C4-2B (cell line): ENCODE results near the gene SEMA3A.

Source experiments
- H3K27ac ChIP-seq: fragments of 450-650 bp; 2 replicates; pipeline ENCODE4 v1.5.1; 2017
- ZFX ChIP-seq: fragments of 450-650 bp; IDR thresholded peaks from 2 replicates; pipeline ENCODE4 v1.6.1; 2017
- TF ChIP-seq, protein P1 (sequence below): fragments of 450-650 bp; conservative IDR thresholded peaks from 2 replicates; pipeline ENCODE4 v1.5.1; 2017; ENCODE audit warnings: mild to moderate bottlenecking

Gene SEMA3A

DNA sequence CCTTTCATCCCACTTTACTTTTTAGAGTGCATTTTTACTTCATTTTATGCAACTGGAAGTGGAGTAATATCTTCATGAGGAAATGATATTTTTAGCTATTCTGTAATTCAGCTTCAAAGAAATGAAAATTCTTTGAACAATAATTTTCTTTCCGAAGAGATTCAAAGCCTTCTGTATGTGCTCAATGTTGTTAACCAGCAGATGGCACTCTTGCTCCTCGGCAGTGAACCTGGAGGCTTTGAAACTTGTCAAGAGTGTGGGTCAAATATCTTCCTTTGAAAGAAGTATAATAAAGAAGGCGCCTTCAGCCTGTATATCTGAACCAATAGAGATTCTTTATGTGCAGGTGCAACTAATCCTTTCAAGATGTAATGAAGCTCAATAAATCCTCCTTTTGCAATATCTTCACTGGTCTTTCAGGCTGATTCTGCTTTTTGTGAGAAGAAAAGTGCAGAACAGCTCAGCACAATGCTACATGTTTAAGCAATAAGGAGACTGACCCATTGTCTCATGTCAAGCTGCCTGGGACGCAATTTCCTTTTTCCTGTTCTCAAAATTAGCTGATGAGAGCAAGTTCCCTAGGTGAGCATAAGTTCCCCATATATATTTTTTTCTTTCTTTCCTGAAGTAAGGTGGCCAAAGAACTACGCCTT is 258.4 kb downstream of the SEMA3A start:
- no peak for TF ChIP-seq ZFX
- TF ChIP-seq, protein P1, sequence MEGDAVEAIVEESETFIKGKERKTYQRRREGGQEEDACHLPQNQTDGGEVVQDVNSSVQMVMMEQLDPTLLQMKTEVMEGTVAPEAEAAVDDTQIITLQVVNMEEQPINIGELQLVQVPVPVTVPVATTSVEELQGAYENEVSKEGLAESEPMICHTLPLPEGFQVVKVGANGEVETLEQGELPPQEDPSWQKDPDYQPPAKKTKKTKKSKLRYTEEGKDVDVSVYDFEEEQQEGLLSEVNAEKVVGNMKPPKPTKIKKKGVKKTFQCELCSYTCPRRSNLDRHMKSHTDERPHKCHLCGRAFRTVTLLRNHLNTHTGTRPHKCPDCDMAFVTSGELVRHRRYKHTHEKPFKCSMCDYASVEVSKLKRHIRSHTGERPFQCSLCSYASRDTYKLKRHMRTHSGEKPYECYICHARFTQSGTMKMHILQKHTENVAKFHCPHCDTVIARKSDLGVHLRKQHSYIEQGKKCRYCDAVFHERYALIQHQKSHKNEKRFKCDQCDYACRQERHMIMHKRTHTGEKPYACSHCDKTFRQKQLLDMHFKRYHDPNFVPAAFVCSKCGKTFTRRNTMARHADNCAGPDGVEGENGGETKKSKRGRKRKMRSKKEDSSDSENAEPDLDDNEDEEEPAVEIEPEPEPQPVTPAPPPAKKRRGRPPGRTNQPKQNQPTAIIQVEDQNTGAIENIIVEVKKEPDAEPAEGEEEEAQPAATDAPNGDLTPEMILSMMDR = peak; percentile 97

DNA sequence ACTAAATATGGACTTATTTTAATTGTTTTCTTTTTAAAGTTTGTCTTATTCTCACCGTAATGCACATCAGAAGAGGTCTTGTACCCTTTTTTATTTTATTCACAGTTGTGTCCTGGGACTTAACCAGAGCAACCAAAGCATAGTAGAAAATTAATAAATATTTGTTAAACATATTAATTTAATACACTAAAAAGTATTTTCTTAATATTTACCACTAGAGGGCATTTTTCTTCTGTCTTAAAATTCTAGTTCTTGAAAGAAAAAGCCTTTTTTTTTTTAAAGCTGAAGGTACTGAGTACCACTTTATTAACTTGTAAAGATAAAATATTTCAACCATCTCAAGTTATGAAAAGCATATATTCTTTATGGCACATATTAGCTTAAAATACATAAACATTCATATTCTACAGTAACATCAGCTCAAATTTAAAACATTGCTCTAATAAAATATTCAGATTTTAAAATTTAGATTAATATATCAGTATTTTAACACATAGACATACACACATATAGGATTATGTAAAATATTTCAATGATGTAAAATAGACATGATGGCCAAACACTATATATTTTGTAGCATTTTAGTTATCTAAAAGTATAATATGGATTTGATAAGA is 260.4 kb downstream of the SEMA3A start:
- TF ChIP-seq ZFX = no peak
- TF ChIP-seq, protein P1 = peak; percentile 72
- no peak overlapping the region for H3K27ac ChIP-seq

More for the DNA sequence above, 258.4 kb downstream of the SEMA3A start:
- no peak overlapping the region for H3K27ac ChIP-seq

DNA sequence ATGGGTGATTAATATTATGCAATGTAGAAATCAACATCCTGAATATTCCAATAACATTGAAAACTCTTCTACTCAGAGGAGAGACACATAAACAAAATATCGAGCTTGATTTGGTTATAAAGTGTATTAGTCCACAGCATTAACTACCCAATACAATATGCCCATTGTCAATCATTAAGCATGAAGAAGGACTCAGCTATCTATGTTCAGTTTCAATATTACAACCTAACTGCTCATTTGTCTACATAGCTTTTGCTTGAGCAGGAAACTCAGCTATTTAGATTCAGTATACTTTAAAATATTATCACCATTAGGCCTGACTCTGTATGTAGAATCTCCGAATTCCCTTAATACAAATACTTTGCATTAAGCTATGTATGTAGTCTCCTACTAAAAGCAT is 262.6 kb downstream of the SEMA3A start:
- TF ChIP-seq, protein P1 = no peak
- no peak for TF ChIP-seq ZFX
- H3K27ac ChIP-seq = no peak overlapping the region

DNA sequence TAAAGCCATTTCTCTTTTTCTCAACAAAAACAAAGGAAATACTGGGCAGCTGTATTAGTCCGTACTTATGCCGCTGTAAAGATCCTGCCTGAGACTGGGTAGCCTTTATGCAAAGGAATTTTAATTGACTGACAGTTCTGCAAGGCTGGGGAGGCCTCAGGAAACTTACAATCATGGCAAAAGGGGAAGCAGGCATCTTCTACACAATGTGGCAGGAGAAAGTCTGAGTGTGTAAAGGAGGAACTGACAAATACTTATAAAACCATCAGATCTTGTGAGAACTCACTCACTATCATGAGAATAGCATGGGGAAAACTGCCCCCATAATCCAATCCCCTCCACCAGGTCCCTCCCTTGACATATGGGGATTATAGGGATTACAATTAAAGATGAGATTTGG is 264.3 kb downstream of the SEMA3A start:
- H3K27ac ChIP-seq = no peak overlapping the region
- TF ChIP-seq, protein P1 = no peak

DNA sequence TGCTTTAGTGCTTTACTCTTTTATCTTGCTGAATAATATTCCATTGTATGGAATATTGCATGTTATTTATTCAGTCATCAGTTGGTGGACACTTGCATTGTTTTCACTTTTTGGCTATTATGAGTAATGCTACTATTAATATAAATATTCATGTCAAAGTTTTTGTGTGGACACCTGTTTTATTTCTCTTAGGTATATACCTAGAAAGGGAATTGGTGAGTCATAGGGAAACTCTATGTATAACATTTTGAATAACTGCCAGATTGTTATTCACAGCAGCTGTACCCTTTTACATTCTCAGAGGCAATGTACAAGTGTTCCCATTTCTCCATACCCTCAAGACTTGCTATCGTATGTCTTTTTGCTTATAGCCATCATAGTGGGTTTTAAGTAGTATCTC is 268.7 kb downstream of the SEMA3A start:
- no peak for TF ChIP-seq ZFX
- TF ChIP-seq, protein P1 = no peak
- no peak overlapping the region for H3K27ac ChIP-seq

DNA sequence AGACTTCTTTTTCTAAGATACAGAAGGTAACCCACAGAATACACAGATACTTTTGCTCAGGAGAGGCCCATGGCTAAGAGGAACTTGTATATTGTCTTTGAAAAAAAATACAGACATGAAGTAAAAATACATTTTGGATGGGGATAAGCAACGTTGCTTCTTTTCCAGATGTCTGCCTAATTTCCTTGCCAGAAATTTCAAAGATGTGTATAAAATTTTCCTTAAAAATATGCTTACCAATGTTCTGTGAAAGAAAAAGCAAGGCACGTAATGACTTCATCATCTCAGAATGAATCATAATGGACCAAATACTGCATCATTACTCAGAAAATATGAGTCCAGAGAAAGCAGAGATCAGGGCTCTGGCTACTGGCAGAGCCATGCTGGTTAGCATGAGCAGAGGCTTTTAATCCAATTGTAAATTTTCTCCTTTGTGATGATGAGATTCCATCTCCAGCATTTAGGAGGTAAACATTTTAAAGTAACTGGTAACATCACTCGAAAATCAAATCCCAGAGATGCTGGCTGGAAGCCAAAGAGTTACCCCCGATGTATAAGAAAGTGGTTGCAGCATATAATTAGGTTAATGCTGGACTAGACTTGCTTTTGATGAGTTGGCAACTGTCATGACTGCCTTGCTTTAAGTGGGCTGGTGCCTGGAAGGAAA is 272.5 kb downstream of the SEMA3A start:
- no peak overlapping the region for H3K27ac ChIP-seq
- TF ChIP-seq, protein P1 = no peak
- no peak for TF ChIP-seq ZFX

DNA sequence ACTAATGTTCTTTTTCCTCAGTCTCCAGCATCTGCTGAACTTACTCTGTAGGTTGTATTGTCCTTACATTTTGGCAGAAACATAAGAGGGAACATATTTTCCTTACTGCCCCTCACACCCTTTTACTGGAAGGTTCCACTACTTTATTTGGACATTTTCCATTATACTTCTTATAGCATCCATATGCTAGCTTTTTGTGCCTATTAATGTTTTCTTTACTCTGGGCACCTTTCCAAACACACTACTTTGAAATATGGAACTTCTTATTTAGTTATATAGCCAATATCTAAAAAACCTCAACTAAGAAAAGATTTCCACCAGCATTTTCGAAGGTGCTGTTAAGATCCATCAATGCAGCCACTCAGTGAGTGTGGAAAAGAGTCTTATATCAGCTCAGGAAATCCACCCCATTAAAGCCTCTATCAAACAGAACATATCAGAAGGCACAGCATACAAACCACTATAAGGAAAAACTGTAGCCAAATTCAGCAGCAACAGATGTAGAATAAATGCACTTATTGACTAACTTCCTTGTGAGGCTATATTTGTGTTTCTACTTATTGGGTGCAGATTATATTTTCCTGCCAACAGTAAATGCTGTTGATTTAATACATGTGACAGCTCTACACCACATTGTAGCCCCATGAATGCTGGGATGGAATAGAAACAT is 273.2 kb downstream of the SEMA3A start:
- no peak for TF ChIP-seq ZFX
- TF ChIP-seq, protein P1 = no peak
- no peak overlapping the region for H3K27ac ChIP-seq
